ENCODE results near the gene ACHE.

Gene ACHE

GRCh38 chr7:100887516-100888290 lies 8.0 kb downstream of the ACHE start:
- Histone ChIP-seq H3K27ac (ENCODE audit: low read length) (peak overlapping the region; percentile 87), H3K79me2 (ENCODE audit: low read length) (peaks cover 28% of the 10 kb centered on the region), H3K4me1 (ENCODE audit: low read length) (peaks cover 31% of the 10 kb centered on the region), H3K9ac (ENCODE audit: low read length) (peak overlapping the region; percentile 92), H3K4me2 (ENCODE audit: low read length) (peak overlapping the region; percentile 96), H2AFZ (ENCODE audit: low read depth, low read length) (no peak overlapping the region), H3K36me3 (replicated peaks; ENCODE audit: low read depth, low read length) (peaks cover 61% of the 10 kb centered on the region), H3K9me3 (ENCODE audit: insufficient read depth, low read length) (no peaks in the 10 kb centered on the region), H3K4me3 (ENCODE audit: low read length) (peak overlapping the region; percentile 90), H4K20me1 (ENCODE audit: insufficient read depth, low read length) (peaks cover 8% of the 10 kb centered on the region; the same call in 1 of the 2 replicates), H3K27me3 (ENCODE audit: low read depth, low read length) (no peaks in the 10 kb centered on the region)
- no peak for TF ChIP-seq EZH2phosphoT487 (IDR thresholded peaks at IDR 0.05; ENCODE audit: low read depth)
- TF ChIP-seq CTCF (IDR thresholded peaks at IDR 0.05; ENCODE audit: low read depth, low read length): no peak

GRCh38 chr7:100886936-100887515 lies 8.7 kb downstream of the ACHE start:
- H3K4me3 ChIP-seq (ENCODE audit: low read length): peak overlapping the region; percentile 58
- H3K9ac ChIP-seq (ENCODE audit: low read length): peak overlapping the region; percentile 65

GRCh38 chr7:100886142-100886935 lies 9.3 kb downstream of the ACHE start:
- peaks cover 38% of the 10 kb centered on the region for H3K79me2 ChIP-seq (ENCODE audit: low read length)
- H3K9ac ChIP-seq (ENCODE audit: low read length): no peak overlapping the region
- peaks cover 11% of the 10 kb centered on the region for H4K20me1 ChIP-seq (ENCODE audit: insufficient read depth, low read length)
- no peaks in the 10 kb centered on the region for H3K27me3 ChIP-seq (ENCODE audit: low read depth, low read length)
- H3K27ac ChIP-seq (ENCODE audit: low read length): no peak overlapping the region
- H3K4me1 ChIP-seq (ENCODE audit: low read length): peaks cover 31% of the 10 kb centered on the region
- no peak overlapping the region for H2AFZ ChIP-seq (ENCODE audit: low read depth, low read length)
- H3K36me3 ChIP-seq (replicated peaks; ENCODE audit: low read depth, low read length): peaks cover 73% of the 10 kb centered on the region
- H3K4me2 ChIP-seq (ENCODE audit: low read length): peak overlapping the region; percentile 96; the same call in 1 of the 2 replicates
- no peak overlapping the region for H3K4me3 ChIP-seq (ENCODE audit: low read length)
- H3K9me3 ChIP-seq (ENCODE audit: insufficient read depth, low read length): no peaks in the 10 kb centered on the region
- TF ChIP-seq EZH2phosphoT487 (IDR thresholded peaks at IDR 0.05; ENCODE audit: low read depth): no peak
- TF ChIP-seq CTCF (IDR thresholded peaks at IDR 0.05; ENCODE audit: low read depth, low read length): no peak

More at GRCh38 chr7:100886936-100887515, 8.7 kb downstream of the ACHE start:
- H3K36me3 ChIP-seq (replicated peaks; ENCODE audit: low read depth, low read length): peaks cover 66% of the 10 kb centered on the region
- peaks cover 8% of the 10 kb centered on the region; the same call in 1 of the 2 replicates for H4K20me1 ChIP-seq (ENCODE audit: insufficient read depth, low read length)
- H3K79me2 ChIP-seq (ENCODE audit: low read length): peaks cover 31% of the 10 kb centered on the region
- peaks cover 31% of the 10 kb centered on the region for H3K4me1 ChIP-seq (ENCODE audit: low read length)
- peak overlapping the region; percentile 96 for H3K4me2 ChIP-seq (ENCODE audit: low read length)
- peak overlapping the region; percentile 87 for H3K27ac ChIP-seq (ENCODE audit: low read length)
- TF ChIP-seq CTCF (IDR thresholded peaks at IDR 0.05; ENCODE audit: low read depth, low read length) (no peak), EZH2phosphoT487 (IDR thresholded peaks at IDR 0.05; ENCODE audit: low read depth) (no peak)
- H3K9me3 ChIP-seq (ENCODE audit: insufficient read depth, low read length): no peaks in the 10 kb centered on the region
- H3K27me3 ChIP-seq (ENCODE audit: low read depth, low read length): no peaks in the 10 kb centered on the region
- no peak overlapping the region for H2AFZ ChIP-seq (ENCODE audit: low read depth, low read length)

Measured in OCI-LY3 (cell line).